Inflammatory macrophage (primary cell): Measurements from ENCODE around the gene TTI1.

ENCODE experiments used
- DNase-seq, 2 donors: peaks; one replicate each; pipeline ENCODE4 v3.0.0-alpha.2; 2020 to 2022

Gene TTI1

GRCh38 chr20:37934634-37935375 lies 98.5 kb downstream of the TTI1 start:
- no peak for DNase-seq

GRCh38 chr20:37933786-37934633 lies 99.2 kb downstream of the TTI1 start:
- peak; percentile 18 to 63 for DNase-seq
